ENCODE data around the gene CCNG2. TPM values are rescaled to one million over a fixed set of nuclear protein-coding genes. Genes with fewer than 3 reads are reported as not detected.

Gene CCNG2
- total RNA-seq, 3 donors from 2014 or later = 0.30 to 1.0 (median 1.0) TPM

- Mint-ChIP-seq H3K27me3 (ENCODE audit: low read depth) (peaks cover 5% of the 10 kb centered on the region), H3K4me3 (no peak overlapping the region), H3K9me3 (no peaks in the 10 kb centered on the region), H3K36me3 (ENCODE audit: insufficient read depth) (no peaks in the 10 kb centered on the region), H3K4me1 (ENCODE audit: low read depth) (no peaks in the 10 kb centered on the region)
- DNase-seq (no peak), ATAC-seq (no peak)
Observed at GRCh38 chr4:77176640-77177039, 19.6 kb downstream of the CCNG2 start.

- Mint-ChIP-seq H3K27me3 (ENCODE audit: low read depth) (peaks cover 5% of the 10 kb centered on the region), H3K9me3 (no peaks in the 10 kb centered on the region), H3K4me3 (no peak overlapping the region), H3K4me1 (ENCODE audit: low read depth) (no peaks in the 10 kb centered on the region), H3K36me3 (ENCODE audit: insufficient read depth) (no peaks in the 10 kb centered on the region)
- ATAC-seq = no peak
- DNase-seq = no peak
Observed at GRCh38 chr4:77177199-77177598, 20.2 kb downstream of the CCNG2 start.

GRCh38 chr4:77178560-77178959 is 21.6 kb downstream of the CCNG2 start:
- H3K27me3 Mint-ChIP-seq (ENCODE audit: low read depth) = peaks cover 8% of the 10 kb centered on the region
- no peaks in the 10 kb centered on the region for H3K4me1 Mint-ChIP-seq (ENCODE audit: low read depth)
- H3K9me3 Mint-ChIP-seq = no peaks in the 10 kb centered on the region
- no peak overlapping the region for H3K4me3 Mint-ChIP-seq
- no peak for DNase-seq
- ATAC-seq = no peak
- no peaks in the 10 kb centered on the region for H3K36me3 Mint-ChIP-seq (ENCODE audit: insufficient read depth)

GRCh38 chr4:77179519-77179918 is 22.5 kb downstream of the CCNG2 start:
- Mint-ChIP-seq H3K4me3 (no peak overlapping the region), H3K9me3 (no peaks in the 10 kb centered on the region), H3K4me1 (ENCODE audit: low read depth) (no peaks in the 10 kb centered on the region), H3K36me3 (ENCODE audit: insufficient read depth) (no peaks in the 10 kb centered on the region), H3K27me3 (ENCODE audit: low read depth) (peaks cover 5% of the 10 kb centered on the region)
- DNase-seq (no peak), ATAC-seq (no peak)

- peaks cover 5% of the 10 kb centered on the region for H3K27me3 Mint-ChIP-seq (ENCODE audit: low read depth)
- H3K4me3 Mint-ChIP-seq = no peak overlapping the region
- no peaks in the 10 kb centered on the region for H3K9me3 Mint-ChIP-seq
- ATAC-seq = no peak
- no peaks in the 10 kb centered on the region for H3K36me3 Mint-ChIP-seq (ENCODE audit: insufficient read depth)
- DNase-seq = no peak
- H3K4me1 Mint-ChIP-seq (ENCODE audit: low read depth) = no peaks in the 10 kb centered on the region
Observed at GRCh38 chr4:77181720-77182119, 24.7 kb downstream of the CCNG2 start.

GRCh38 chr4:77183777-77184420 is 26.9 kb downstream of the CCNG2 start:
- Mint-ChIP-seq H3K27me3 (ENCODE audit: low read depth) (peaks cover 3% of the 10 kb centered on the region), H3K4me1 (ENCODE audit: low read depth) (no peaks in the 10 kb centered on the region), H3K9me3 (no peaks in the 10 kb centered on the region), H3K36me3 (ENCODE audit: insufficient read depth) (no peaks in the 10 kb centered on the region), H3K4me3 (no peak overlapping the region)
- ATAC-seq (no peak), DNase-seq (no peak)

- Mint-ChIP-seq H3K4me3 (no peak overlapping the region), H3K4me1 (ENCODE audit: low read depth) (no peaks in the 10 kb centered on the region), H3K27me3 (ENCODE audit: low read depth) (peaks cover 5% of the 10 kb centered on the region), H3K36me3 (ENCODE audit: insufficient read depth) (no peaks in the 10 kb centered on the region), H3K9me3 (no peaks in the 10 kb centered on the region)
- ATAC-seq (no peak), DNase-seq (no peak)
Observed at GRCh38 chr4:77184974-77185373, 28.0 kb downstream of the CCNG2 start.

GRCh38 chr4:77185686-77186085 is 28.7 kb downstream of the CCNG2 start:
- DNase-seq (no peak), ATAC-seq (no peak)
- no peaks in the 10 kb centered on the region for H3K36me3 Mint-ChIP-seq (ENCODE audit: insufficient read depth)
- no peaks in the 10 kb centered on the region for H3K4me1 Mint-ChIP-seq (ENCODE audit: low read depth)
- H3K9me3 Mint-ChIP-seq = no peaks in the 10 kb centered on the region
- H3K4me3 Mint-ChIP-seq = no peak overlapping the region
- peaks cover 5% of the 10 kb centered on the region for H3K27me3 Mint-ChIP-seq (ENCODE audit: low read depth)

- Mint-ChIP-seq H3K4me1 (ENCODE audit: low read depth) (no peaks in the 10 kb centered on the region), H3K36me3 (ENCODE audit: insufficient read depth) (no peaks in the 10 kb centered on the region), H3K4me3 (no peak overlapping the region), H3K9me3 (no peaks in the 10 kb centered on the region), H3K27me3 (ENCODE audit: low read depth) (peaks cover 5% of the 10 kb centered on the region)
- ATAC-seq (no peak), DNase-seq (no peak)
Observed at GRCh38 chr4:77187322-77187721, 30.3 kb downstream of the CCNG2 start.

GRCh38 chr4:77188498-77189220 is 31.7 kb downstream of the CCNG2 start:
- Mint-ChIP-seq H3K4me1 (ENCODE audit: low read depth) (peaks cover 7% of the 10 kb centered on the region), H3K36me3 (ENCODE audit: insufficient read depth) (no peaks in the 10 kb centered on the region), H3K9me3 (no peaks in the 10 kb centered on the region), H3K4me3 (no peak overlapping the region), H3K27me3 (ENCODE audit: low read depth) (peaks cover 2% of the 10 kb centered on the region)
- DNase-seq = no peak
- ATAC-seq = no peak

- Mint-ChIP-seq H3K27me3 (ENCODE audit: low read depth) (peaks cover 3% of the 10 kb centered on the region), H3K36me3 (ENCODE audit: insufficient read depth) (no peaks in the 10 kb centered on the region), H3K4me1 (ENCODE audit: low read depth) (peaks cover 14% of the 10 kb centered on the region), H3K9me3 (no peaks in the 10 kb centered on the region), H3K4me3 (no peak overlapping the region)
- DNase-seq (no peak), ATAC-seq (no peak)
Observed at GRCh38 chr4:77189412-77189811, 32.4 kb downstream of the CCNG2 start.

- DNase-seq = no peak
- H3K4me3 Mint-ChIP-seq = no peak overlapping the region
- H3K27me3 Mint-ChIP-seq (ENCODE audit: low read depth) = peaks cover 5% of the 10 kb centered on the region
- H3K4me1 Mint-ChIP-seq (ENCODE audit: low read depth) = peaks cover 15% of the 10 kb centered on the region
- no peaks in the 10 kb centered on the region for H3K36me3 Mint-ChIP-seq (ENCODE audit: insufficient read depth)
- no peak for ATAC-seq
- H3K9me3 Mint-ChIP-seq = no peaks in the 10 kb centered on the region
Observed at GRCh38 chr4:77190053-77190452, 33.0 kb downstream of the CCNG2 start.

- H3K36me3 Mint-ChIP-seq (ENCODE audit: insufficient read depth) = no peaks in the 10 kb centered on the region
- no peaks in the 10 kb centered on the region for H3K9me3 Mint-ChIP-seq
- peaks cover 15% of the 10 kb centered on the region for H3K4me1 Mint-ChIP-seq (ENCODE audit: low read depth)
- DNase-seq = no peak
- peaks cover 5% of the 10 kb centered on the region for H3K27me3 Mint-ChIP-seq (ENCODE audit: low read depth)
- H3K4me3 Mint-ChIP-seq = peak overlapping the region; percentile 84
- no peak for ATAC-seq
Observed at GRCh38 chr4:77193046-77193445, 36.0 kb downstream of the CCNG2 start.

GRCh38 chr4:77193511-77194102 is 36.6 kb downstream of the CCNG2 start:
- no peaks in the 10 kb centered on the region for H3K9me3 Mint-ChIP-seq
- H3K36me3 Mint-ChIP-seq (ENCODE audit: insufficient read depth) = no peaks in the 10 kb centered on the region
- H3K27me3 Mint-ChIP-seq (ENCODE audit: low read depth) = peaks cover 5% of the 10 kb centered on the region
- peaks cover 15% of the 10 kb centered on the region for H3K4me1 Mint-ChIP-seq (ENCODE audit: low read depth)
- ATAC-seq = peak; percentile 96 to 97
- peak overlapping the region; percentile 84 for H3K4me3 Mint-ChIP-seq
- peak; percentile 65 for DNase-seq

GRCh38 chr4:77194366-77194765 is 37.4 kb downstream of the CCNG2 start:
- Mint-ChIP-seq H3K4me3 (peak overlapping the region; percentile 84), H3K27me3 (ENCODE audit: low read depth) (peaks cover 3% of the 10 kb centered on the region), H3K36me3 (ENCODE audit: insufficient read depth) (no peaks in the 10 kb centered on the region), H3K4me1 (ENCODE audit: low read depth) (peaks cover 15% of the 10 kb centered on the region), H3K9me3 (no peaks in the 10 kb centered on the region)
- ATAC-seq = no peak
- DNase-seq = no peak

Measured in activated T-cell treated with anti-CD3 and anti-CD28 coated beads, Interleukin-2, amount 50 U/mL, for 4 hours (primary cell).